CD4-positive, alpha-beta T cell (primary cell): ENCODE measurements around the gene ACOT8. TPM values are rescaled to one million over a fixed set of nuclear protein-coding genes. Genes with fewer than 3 reads are reported as not detected.
"Not testable (repeated sequence)": the region's sequence is repeated elsewhere in the genome, so short reads cannot be mapped to it uniquely, and the experiment has no call there.

Source experiments
- ATAC-seq: fragments of 200-7000 bp; cut with Tn5 transposase; one replicate; pipeline ENCODE4 v1.10.0; 2022; ENCODE audit warnings: mild to moderate bottlenecking; ENCODE audit not compliant: poor library complexity
- CTCF ChIA-PET: fragments of 350-600 bp; sonication (Branson Sonifier 250); formaldehyde crosslinking; loops from one replicate; lab custom pipeline; 2021; ENCODE audit warnings: antibody characterized with exemption, inconsistent platforms; lab: Charles Lee
- POLR2A ChIA-PET: fragments of 350-600 bp; sonication (Branson Sonifier 250); formaldehyde crosslinking; loops from one replicate; lab custom pipeline; 2021; ENCODE audit warnings: antibody characterized with exemption, inconsistent platforms; lab: Charles Lee
- DNase-seq, 14 experiments: peaks; one replicate each; pipeline ENCODE4 v3.0.0-alpha.2; 2013 to 2020; ENCODE audit warnings: mixed read lengths in 2 of 14
- H3K27ac ChIP-seq, 2 donors: one replicate each; pipeline versions ENCODE4 v1.5.1 to v1.7.0; 2013; ENCODE audit warnings: low read length in 2 of 2, low read depth in 1 of 2, mild to moderate bottlenecking in 1 of 2
- H3K27me3 ChIP-seq, 2 experiments: 1 replicate in 1 of 2; 2 replicates in 1 of 2; pipeline versions ENCODE4 v1.6.1 to v1.7.0; 2013; ENCODE audit warnings: low read length in 2 of 2, control low read depth in 1 of 2, mild to moderate bottlenecking in 1 of 2, moderate library complexity in 1 of 2; ENCODE audit not compliant: insufficient read depth in 2 of 2, control insufficient read depth in 1 of 2
- H3K36me3 ChIP-seq: one replicate; pipeline ENCODE4 v1.6.1; 2013; ENCODE audit warnings: low read length, control low read depth; ENCODE audit not compliant: insufficient read depth
- H3K4me1 ChIP-seq: one replicate; pipeline ENCODE4 v1.6.1; 2013; ENCODE audit warnings: low read length, control low read depth; ENCODE audit not compliant: insufficient read depth
- H3K4me3 ChIP-seq: one replicate; pipeline ENCODE4 v1.5.1; 2013; ENCODE audit warnings: mild to moderate bottlenecking, low read length, moderate library complexity
- H3K9me3 ChIP-seq, 2 experiments: 1 replicate in 1 of 2; 2 replicates in 1 of 2; pipeline versions ENCODE4 v1.6.1 to v1.7.0; 2013; ENCODE audit warnings: low read length in 2 of 2, mild to moderate bottlenecking in 2 of 2, control low read depth in 1 of 2, moderate library complexity in 1 of 2; ENCODE audit not compliant: control insufficient read depth in 1 of 2, insufficient read depth in 1 of 2
- H3K27ac Mint-ChIP-seq: one replicate; pipeline ENCODE4 v1.8.0; 2020; ENCODE audit warnings: mixed read lengths
- H3K27me3 Mint-ChIP-seq: one replicate; pipeline ENCODE4 v1.8.0; 2021; ENCODE audit warnings: mixed read lengths
- H3K36me3 Mint-ChIP-seq: one replicate; pipeline ENCODE4 v1.8.0; 2021; ENCODE audit warnings: low read depth, mixed read lengths
- H3K4me1 Mint-ChIP-seq: one replicate; pipeline ENCODE4 v1.8.0; 2021; ENCODE audit warnings: low read depth, mixed read lengths
- H3K4me3 Mint-ChIP-seq: one replicate; pipeline ENCODE4 v1.8.0; 2020; ENCODE audit warnings: mild to moderate bottlenecking, mixed read lengths
- H3K9me3 Mint-ChIP-seq: one replicate; pipeline ENCODE4 v1.8.0; 2020; ENCODE audit warnings: mixed read lengths
- CTCF ChIP-seq: fragments of 200-600 bp; IDR thresholded peaks from one replicate; pipeline ENCODE4 v1.8.0; 2022; ENCODE audit warnings: antibody characterized with exemption, mild to moderate bottlenecking
- intact Hi-C, 2 experiments: fragments of 100-400 bp; cut with DNase I in 1 of 2; cut with micrococcal nuclease in 1 of 2; formaldehyde crosslinking; loops; one replicate each; pipeline versions ENCODE4 v1.15.1 to v1.9.0; 2023 to 2025; cut with DNase I, micrococcal nuclease
- total RNA-seq, 174 experiments: library from RNA in 2 of 174; stranded (reverse) in 2 of 174; gene quantifications; one replicate each; pipeline ENCODE4 v1.2.3 and lab custom pipeline; 2021 to 2026

The ACOT8 gene
- total RNA-seq, 2 experiments from 2014 or later, result 19.1 to 19.9 TPM

GRCh38 chr20:45810191-45810970 lies 46.8 kb downstream of the ACOT8 start:
- no peaks in the 10 kb centered on the region for H3K9me3 ChIP-seq
- no peaks in the 10 kb centered on the region for H3K27me3 Mint-ChIP-seq
- ChIA-PET POLR2A (interaction anchor here (1.2 kb wide), 1 partner anchor 19 kb away, joined by 3 read pairs; the partner anchor contains the start of genes DNTTIP1 and WFDC3), CTCF (interaction anchor here (0.5 kb wide), 1 partner anchor 155 kb away, joined by 3 read pairs; no protein-coding TSS in a partner anchor)
- intact Hi-C loops, result loop anchor here in 1 of 2 experiments (5.0 kb wide), 2 partner anchors 47 to 82 kb away; partner anchors contain the start of genes ACOT8, CTSA, NEURL2 and ZSWIM3
- no peaks in the 10 kb centered on the region for H3K9me3 Mint-ChIP-seq
- no peaks in the 10 kb centered on the region for H3K27me3 ChIP-seq
- ATAC-seq (no peak), DNase-seq (no peak)
- H3K4me1 Mint-ChIP-seq, result peaks cover 15% of the 10 kb centered on the region
- peaks cover 16% of the 10 kb centered on the region for H3K4me1 ChIP-seq
- peaks cover 43% of the 10 kb centered on the region for H3K36me3 ChIP-seq
- H3K4me3 ChIP-seq, result no peak overlapping the region
- no peak overlapping the region for H3K4me3 Mint-ChIP-seq
- peaks cover 60% of the 10 kb centered on the region for H3K36me3 Mint-ChIP-seq
- no peak for TF ChIP-seq CTCF
- no peak overlapping the region for H3K27ac Mint-ChIP-seq
- H3K27ac ChIP-seq, result no peak overlapping the region

GRCh38 chr20:45801851-45802250 lies 55.3 kb downstream of the ACOT8 start:
- peaks cover 12% of the 10 kb centered on the region for H3K4me1 Mint-ChIP-seq
- ChIA-PET POLR2A (no interaction called here), CTCF (no interaction called here)
- no peak for TF ChIP-seq CTCF
- DNase-seq (no peak), ATAC-seq (no peak)
- Histone ChIP-seq H3K27me3 (no peaks in the 10 kb centered on the region), H3K4me3 (no peak overlapping the region), H3K36me3 (peaks cover 58% of the 10 kb centered on the region), H3K4me1 (peaks cover 5% of the 10 kb centered on the region), H3K27ac (no peak overlapping the region), H3K9me3 (no peaks in the 10 kb centered on the region)
- H3K4me3 Mint-ChIP-seq, result no peak overlapping the region
- no peak overlapping the region for H3K27ac Mint-ChIP-seq
- intact Hi-C loops, result loop anchor here in 1 of 2 experiments (10.0 kb wide), 2 partner anchors 373 to 563 kb away; no protein-coding TSS in a partner anchor
- H3K36me3 Mint-ChIP-seq, result peaks cover 74% of the 10 kb centered on the region
- H3K27me3 Mint-ChIP-seq, result no peaks in the 10 kb centered on the region
- H3K9me3 Mint-ChIP-seq, result no peaks in the 10 kb centered on the region

GRCh38 chr20:45798935-45799642 lies 58.1 kb downstream of the ACOT8 start:
- Mint-ChIP-seq H3K27me3 (no peaks in the 10 kb centered on the region), H3K36me3 (peaks cover 76% of the 10 kb centered on the region), H3K9me3 (no peaks in the 10 kb centered on the region), H3K4me3 (no peak overlapping the region), H3K27ac (no peak overlapping the region), H3K4me1 (peaks cover 15% of the 10 kb centered on the region)
- peak overlapping the region in 1 of 2 donors; percentile 1 for H3K27ac ChIP-seq
- peaks cover 5% of the 10 kb centered on the region for H3K4me1 ChIP-seq
- H3K4me3 ChIP-seq, result no peak overlapping the region
- ATAC-seq (peak; percentile 99), DNase-seq (peak; percentile 43 to 79 (median 57))
- no peaks in the 10 kb centered on the region for H3K9me3 ChIP-seq
- peaks cover 58% of the 10 kb centered on the region for H3K36me3 ChIP-seq
- intact Hi-C loops, result loop anchor here (1.0 to 10.0 kb wide), 4 partner anchors 58 to 886 kb away; partner anchors contain the start of genes ACOT8 (in 1 of the 2), TP53RK (in 1 of the 2) and ZSWIM3 (in 1 of the 2)
- H3K27me3 ChIP-seq, result no peaks in the 10 kb centered on the region
- ChIA-PET POLR2A (interaction anchor here (1.3 to 1.8 kb wide), 3 partner anchors 93 to 173 kb away, joined by 3 to 7 read pairs (median 3); partner anchors contain the start of gene ZNF335), CTCF (interaction anchor here (0.6 to 1.7 kb wide), 19 partner anchors 10 to 505 kb away, joined by 3 to 11 read pairs (median 3); partner anchors contain the start of genes SYS1, UBE2C and ZSWIM1)
- TF ChIP-seq CTCF, result peak; percentile 75

GRCh38 chr20:45797955-45798354 lies 59.2 kb downstream of the ACOT8 start:
- H3K27me3 Mint-ChIP-seq, H3K4me3 Mint-ChIP-seq, H3K9me3 Mint-ChIP-seq, H3K4me3 ChIP-seq, H3K27ac ChIP-seq, H3K9me3 ChIP-seq, H3K27me3 ChIP-seq, POLR2A ChIA-PET, DNase-seq, ATAC-seq, H3K27ac Mint-ChIP-seq, H3K4me1 ChIP-seq: not testable (repeated sequence)
- H3K36me3 ChIP-seq, result peaks cover 47% of the 10 kb centered on the region
- intact Hi-C loops, result loop anchor here in 1 of 2 experiments (2.0 to 10.0 kb wide), 3 partner anchors 59 to 887 kb away; partner anchors contain the start of genes ACOT8, TP53RK and ZSWIM3
- Mint-ChIP-seq H3K4me1 (peaks cover 16% of the 10 kb centered on the region), H3K36me3 (peaks cover 71% of the 10 kb centered on the region)
- CTCF ChIA-PET, result interaction anchor here (1.0 to 1.7 kb wide), 2 partner anchors 9 to 171 kb away, joined by 3 to 11 read pairs; no protein-coding TSS in a partner anchor
